B cell (primary cell): Measurements from ENCODE around the gene FAM229B. TPM values are rescaled to one million over a fixed set of nuclear protein-coding genes. Genes with fewer than 3 reads are reported as not detected.

ENCODE experiments used
- ATAC-seq: fragments of 200-7000 bp; cut with Tn5 transposase; one replicate; pipeline ENCODE4 v1.10.0; 2021; ENCODE audit warnings: low read depth, mild to moderate bottlenecking, moderate number of reproducible peaks, moderate library complexity
- CTCF ChIA-PET: fragments of 350-600 bp; sonication (Branson Sonifier 250); formaldehyde crosslinking; loops from one replicate; lab custom pipeline; 2021; ENCODE audit warnings: antibody characterized with exemption, inconsistent platforms; lab: Charles Lee
- POLR2A ChIA-PET: fragments of 350-600 bp; sonication (Branson Sonifier 250); formaldehyde crosslinking; loops from one replicate; lab custom pipeline; 2021; ENCODE audit warnings: antibody characterized with exemption; lab: Charles Lee
- DNase-seq: peaks from one replicate; pipeline ENCODE4 v3.0.0; 2013
- H2AFZ ChIP-seq: 2 replicates; pipeline ENCODE4 v1.6.1; 2012; ENCODE audit warnings: mild to moderate bottlenecking, low read depth, low read length; ENCODE audit not compliant: insufficient read depth, poor library complexity, severe bottlenecking
- H3K27ac ChIP-seq, 2 donors: 1 replicate in 1 of 2; 2 replicates in 1 of 2; pipeline ENCODE4 v1.5.1; 2012 to 2013; ENCODE audit warnings: low read length in 2 of 2, mild to moderate bottlenecking in 2 of 2, moderate library complexity in 1 of 2
- H3K27me3 ChIP-seq, 4 experiments: fragments of 200-600 bp in 1 of 4; sonication (generic) in 1 of 4; replicated peaks in 1 of 4; 1 replicate in 2 of 4; 2 replicates in 2 of 4; pipeline versions ENCODE4 v1.6.1 to v1.7.0; 2013 to 2016; ENCODE audit warnings: low read length in 3 of 4, mild to moderate bottlenecking in 2 of 4, mixed read lengths in 1 of 4, moderate library complexity in 1 of 4; ENCODE audit not compliant: insufficient read depth in 4 of 4, control insufficient read depth in 3 of 4; ENCODE audit errors: control extremely low read depth in 1 of 4
- H3K36me3 ChIP-seq, 2 experiments: replicated peaks in 1 of 2; 1 replicate in 1 of 2; 2 replicates in 1 of 2; pipeline versions ENCODE4 v1.6.1 to v1.7.1; 2013; ENCODE audit warnings: low read length in 1 of 2; ENCODE audit not compliant: insufficient read depth in 2 of 2, control insufficient read depth in 1 of 2; ENCODE audit errors: control extremely low read depth in 1 of 2, extremely low read depth in 1 of 2
- H3K4me1 ChIP-seq, 2 donors: fragments of 200-600 bp in 1 of 2; sonication (generic) in 1 of 2; 1 replicate in 1 of 2; 2 replicates in 1 of 2; pipeline versions ENCODE4 v1.5.1 to v1.6.1; 2013 to 2017; ENCODE audit warnings: low read length in 2 of 2; ENCODE audit not compliant: control insufficient read depth in 2 of 2, insufficient read depth in 2 of 2
- H3K4me2 ChIP-seq: replicated peaks from 2 replicates; pipeline ENCODE3; 2012; ENCODE audit warnings: mild to moderate bottlenecking, low read depth, low read length; ENCODE audit not compliant: poor library complexity, severe bottlenecking
- H3K4me3 ChIP-seq, 5 experiments: fragments of 200-600 bp in 1 of 5; sonication (generic) in 1 of 5; 1 replicate in 3 of 5; 2 replicates in 2 of 5; pipeline versions ENCODE4 v1.5.1 to v1.7.0; 2011 to 2016; ENCODE audit warnings: low read length in 4 of 5, mild to moderate bottlenecking in 4 of 5, low read depth in 2 of 5, control low read depth in 1 of 5, moderate library complexity in 1 of 5; ENCODE audit not compliant: insufficient read depth in 1 of 5; ENCODE audit errors: control extremely low read depth in 1 of 5, extremely low read depth in 1 of 5
- H3K79me2 ChIP-seq: fragments of 200-600 bp; sonication (generic); one replicate; pipeline ENCODE4 v1.6.0; 2016; ENCODE audit warnings: low read length; ENCODE audit not compliant: control insufficient read depth, insufficient read depth
- H3K9ac ChIP-seq: fragments of 200-600 bp; sonication (generic); 2 replicates; pipeline ENCODE4 v1.6.1; 2017; ENCODE audit warnings: mild to moderate bottlenecking, low read length, moderate library complexity
- H3K9me3 ChIP-seq, 3 donors: one replicate each; pipeline versions ENCODE4 v1.6.1 to v1.7.1; 2013; ENCODE audit warnings: low read length in 2 of 3; ENCODE audit not compliant: control insufficient read depth in 2 of 3, insufficient read depth in 1 of 3; ENCODE audit errors: control extremely low read depth in 1 of 3
- H4K20me1 ChIP-seq: 2 replicates; pipeline ENCODE4 v1.6.0; 2012; ENCODE audit warnings: mild to moderate bottlenecking, low read length; ENCODE audit not compliant: insufficient read depth, control insufficient read depth, poor library complexity, severe bottlenecking
- H3K27ac Mint-ChIP-seq: one replicate; pipeline ENCODE4 v1.8.0; 2021; ENCODE audit warnings: mixed read lengths
- H3K27me3 Mint-ChIP-seq: one replicate; pipeline ENCODE4 v1.8.0; 2021; ENCODE audit warnings: mixed read lengths
- H3K4me1 Mint-ChIP-seq: one replicate; pipeline ENCODE4 v1.8.0; 2021; ENCODE audit warnings: mixed read lengths
- H3K4me3 Mint-ChIP-seq: one replicate; pipeline ENCODE4 v1.8.0; 2021; ENCODE audit warnings: mixed read lengths
- H3K9me3 Mint-ChIP-seq: one replicate; pipeline ENCODE4 v1.8.0; 2022; ENCODE audit warnings: mixed read lengths; ENCODE audit not compliant: insufficient read depth
- CTCF ChIP-seq: fragments of 200-600 bp; IDR thresholded peaks from one replicate; pipeline ENCODE4 v1.8.0; 2022; ENCODE audit warnings: antibody characterized with exemption, mild to moderate bottlenecking
- EZH2 ChIP-seq: IDR thresholded peaks from 2 replicates; pipeline ENCODE4 v1.6.1; 2012; ENCODE audit warnings: borderline replicate concordance, low read depth, mild to moderate bottlenecking, moderate library complexity, low read length; ENCODE audit not compliant: insufficient read depth, poor library complexity, severe bottlenecking
- WGBS: methylation state at CpG from one replicate; pipeline ENCODE4 v1.1.5; 2013; ENCODE audit warnings: missing lambda C conversion rate; ENCODE audit not compliant: insufficient coverage; 5-methylcytosine and 5-hydroxymethylcytosine counted together
- intact Hi-C: fragments of 100-400 bp; cut with micrococcal nuclease; formaldehyde crosslinking; loops from one replicate; pipeline ENCODE4 v1.10.0; 2022
- polyA plus RNA-seq: library from polyadenylated mRNA; depleted of rRNA; stranded (reverse); fragments of >200 nt; gene quantifications from 2 replicates; pipeline ENCODE4 v1.2.3, GENCODE V29; 2012
- total RNA-seq, 2 donors: library from RNA; stranded (reverse); fragments of 120-200 nt in 1 of 2; gene quantifications; 1 replicate in 1 of 2; 2 replicates in 1 of 2; pipeline versions ENCODE4 v1.2.3 to v1.2.4, GENCODE V29; 2013 to 2022

The FAM229B gene
- total and polyA plus RNA-seq, 2 donors (not counting 1 experiment from before 2014, with no cell fraction given), result 1.3 to 4.4 TPM

- whole genome bisulfite sequencing, result no CpG with 5 or more reads among the region's 2 CpGs
- peaks cover 0 to 5% (median 0%) of the 10 kb centered on the region in 4 experiments for H3K27me3 ChIP-seq
- H3K27me3 Mint-ChIP-seq, result peaks cover 3% of the 10 kb centered on the region
- intact Hi-C loops, result no loop called here
- no peak overlapping the region for H3K4me3 Mint-ChIP-seq
- no peak overlapping the region for H3K4me3 ChIP-seq
- CTCF ChIA-PET, result interaction anchor here (1.5 kb wide), 1 partner anchor 10 kb away, joined by 3 read pairs; the partner anchor contains the start of gene TUBE1
- no peak for ATAC-seq
- H3K79me2 ChIP-seq, result no peaks in the 10 kb centered on the region
- H3K4me1 Mint-ChIP-seq, result no peaks in the 10 kb centered on the region
- no peaks in the 10 kb centered on the region for H4K20me1 ChIP-seq
- no peaks in the 10 kb centered on the region for H3K4me1 ChIP-seq
- no peak for DNase-seq
- H3K9me3 ChIP-seq, result no peaks in the 10 kb centered on the region
- H3K4me2 ChIP-seq, result no peak overlapping the region
- no peak overlapping the region for H2AFZ ChIP-seq
- no peak overlapping the region for H3K9ac ChIP-seq
- POLR2A ChIA-PET, result no interaction called here
- H3K27ac Mint-ChIP-seq, result no peak overlapping the region
- TF ChIP-seq EZH2 (no peak), CTCF (no peak)
- no peaks in the 10 kb centered on the region for H3K36me3 ChIP-seq
- no peaks in the 10 kb centered on the region for H3K9me3 Mint-ChIP-seq
- H3K27ac ChIP-seq, result no peak overlapping the region
These were observed 9.5 kb downstream of the FAM229B start for GRCh38 chr6:112096901-112097300.

DNA sequence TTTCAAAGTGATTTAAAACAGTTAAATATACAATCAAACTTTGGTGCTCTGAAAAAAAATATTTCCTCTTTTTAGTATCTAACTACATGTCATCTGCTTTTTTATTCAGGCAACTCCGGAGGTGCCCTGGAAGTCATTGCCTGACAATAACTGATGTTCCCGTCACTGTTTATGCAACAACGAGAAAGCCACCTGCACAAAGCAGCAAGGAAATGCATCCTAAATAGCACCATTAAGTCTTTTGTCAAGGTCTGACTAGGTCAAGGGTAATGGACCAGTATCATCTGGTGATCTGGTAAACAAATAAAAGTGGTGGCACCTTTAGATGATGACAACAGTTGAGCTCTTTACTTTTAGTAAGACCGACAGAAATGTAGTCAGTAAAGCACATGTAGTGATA lies 13.2 kb downstream of the FAM229B start:
- no peak overlapping the region for H3K27ac Mint-ChIP-seq
- no peak overlapping the region for H3K4me3 Mint-ChIP-seq
- H3K27me3 Mint-ChIP-seq, result peaks cover 3% of the 10 kb centered on the region

More for the DNA sequence above, 13.2 kb downstream of the FAM229B start:
- 100% methylated on average over 2 of the region's 4 CpGs for WGBS
- no peak for TF ChIP-seq EZH2
- TF ChIP-seq CTCF, result no peak
- Histone ChIP-seq H4K20me1 (no peaks in the 10 kb centered on the region), H3K36me3 (no peaks in the 10 kb centered on the region), H2AFZ (no peak overlapping the region), H3K27me3 (no peaks in the 10 kb centered on the region), H3K79me2 (no peaks in the 10 kb centered on the region), H3K27ac (no peak overlapping the region), H3K4me1 (no peaks in the 10 kb centered on the region), H3K9me3 (no peaks in the 10 kb centered on the region), H3K4me2 (no peak overlapping the region), H3K4me3 (no peak overlapping the region), H3K9ac (no peak overlapping the region)
- CTCF ChIA-PET, result interaction anchor here (0.6 kb wide), 1 partner anchor 42 kb away, joined by 5 read pairs; no protein-coding TSS in a partner anchor
- no peaks in the 10 kb centered on the region for H3K4me1 Mint-ChIP-seq
- H3K9me3 Mint-ChIP-seq, result peaks cover 7% of the 10 kb centered on the region
- DNase-seq (no peak), ATAC-seq (no peak)
- POLR2A ChIA-PET, result interaction anchor here (0.6 kb wide), 1 partner anchor 1411 kb away, joined by 5 read pairs; no protein-coding TSS in a partner anchor
- intact Hi-C loops, result no loop called here
